Esophagus muscularis mucosa (tissue), 4 donors: Measurements from ENCODE around the gene AMER1. TPM values are rescaled to one million over a fixed set of nuclear protein-coding genes. Genes with fewer than 3 reads are reported as not detected.
"Not testable (repeated sequence)": the region's sequence is repeated elsewhere in the genome, so short reads cannot be mapped to it uniquely, and the experiment has no call there.

Source experiments
- DNase-seq: peaks from one replicate; pipeline ENCODE4 v3.0.0-alpha.2; 2017; ENCODE audit errors: extremely low spot score
- H3K27ac ChIP-seq, 4 donors: fragments of 200-600 bp; sonication (generic); replicated peaks in 1 of 4; 1 replicate in 3 of 4; 2 replicates in 1 of 4; pipeline ENCODE4 v1.5.1; 2016 to 2019; ENCODE audit warnings: mild to moderate bottlenecking in 1 of 4
- H3K27me3 ChIP-seq, 4 donors: fragments of 200-600 bp; sonication (generic); one replicate each; pipeline versions ENCODE4 v1.5.1 to v1.6.0; 2016 to 2019
- H3K36me3 ChIP-seq, 4 donors: fragments of 200-600 bp; sonication (generic); one replicate each; pipeline ENCODE4 v1.5.1; 2016 to 2019
- H3K4me1 ChIP-seq, 4 donors: fragments of 200-600 bp; sonication (generic); one replicate each; pipeline ENCODE4 v1.5.1; 2016 to 2019
- H3K4me3 ChIP-seq, 4 donors: fragments of 200-600 bp; sonication (generic); 1 replicate in 2 of 4; 2 replicates in 2 of 4; pipeline ENCODE4 v1.5.1; 2016 to 2019; ENCODE audit warnings: mild to moderate bottlenecking in 4 of 4, moderate library complexity in 1 of 4
- H3K9me3 ChIP-seq, 4 donors: fragments of 200-600 bp; sonication (generic); 1 replicate in 3 of 4; 2 replicates in 1 of 4; pipeline ENCODE4 v1.5.1; 2016 to 2019
- EP300 ChIP-seq: sonication (generic); formaldehyde crosslinking; IDR thresholded peaks from one replicate; pipeline ENCODE4 v1.6.1; 2017; ENCODE audit warnings: antibody characterized with exemption
- POLR2A ChIP-seq: fragments of 450-650 bp; IDR thresholded peaks from one replicate; pipeline ENCODE4 v1.6.1; 2017; ENCODE audit warnings: antibody characterized with exemption, moderate library complexity, mild to moderate bottlenecking, low read depth
- POLR2AphosphoS5 ChIP-seq, 2 donors: sonication (generic); formaldehyde crosslinking; IDR thresholded peaks; one replicate each; pipeline ENCODE4 v1.6.1; 2017; ENCODE audit warnings: antibody characterized with exemption in 2 of 2
- WGBS: methylation state at CpG from one replicate; pipeline ENCODE4 v1.1.5; 2018; 5-methylcytosine and 5-hydroxymethylcytosine counted together
- intact Hi-C: fragments of 100-400 bp; cut with DNase I; formaldehyde crosslinking; loops from one replicate; pipeline ENCODE4 v1.15.1; 2023
- total RNA-seq, 4 donors: library from RNA; depleted of rRNA; stranded (reverse); fragments of >200 nt; gene quantifications; one replicate each; pipeline versions ENCODE4 v1.1.0 to v1.2.1, GENCODE V29; 2016
- TF ChIP-seq, protein P1 (sequence below), 3 experiments: fragments of 200-600 bp in 2 of 3; fragments of 450-650 bp in 1 of 3; sonication (generic) in 2 of 3; IDR thresholded peaks; one replicate each; pipeline ENCODE4 v1.5.1; 2017 to 2019; ENCODE audit warnings: antibody characterized with exemption in 3 of 3, mild to moderate bottlenecking in 2 of 3, moderate library complexity in 1 of 3

Gene AMER1
- 1 to 10 TPM; 4.5 to 9.6 (median 7.3) TPM for total RNA-seq

- H3K4me1 ChIP-seq = peaks cover 14 to 43% (median 38%) of the 10 kb centered on the region in 4 donors
- no peak for TF ChIP-seq EP300
- TF ChIP-seq, protein P1, sequence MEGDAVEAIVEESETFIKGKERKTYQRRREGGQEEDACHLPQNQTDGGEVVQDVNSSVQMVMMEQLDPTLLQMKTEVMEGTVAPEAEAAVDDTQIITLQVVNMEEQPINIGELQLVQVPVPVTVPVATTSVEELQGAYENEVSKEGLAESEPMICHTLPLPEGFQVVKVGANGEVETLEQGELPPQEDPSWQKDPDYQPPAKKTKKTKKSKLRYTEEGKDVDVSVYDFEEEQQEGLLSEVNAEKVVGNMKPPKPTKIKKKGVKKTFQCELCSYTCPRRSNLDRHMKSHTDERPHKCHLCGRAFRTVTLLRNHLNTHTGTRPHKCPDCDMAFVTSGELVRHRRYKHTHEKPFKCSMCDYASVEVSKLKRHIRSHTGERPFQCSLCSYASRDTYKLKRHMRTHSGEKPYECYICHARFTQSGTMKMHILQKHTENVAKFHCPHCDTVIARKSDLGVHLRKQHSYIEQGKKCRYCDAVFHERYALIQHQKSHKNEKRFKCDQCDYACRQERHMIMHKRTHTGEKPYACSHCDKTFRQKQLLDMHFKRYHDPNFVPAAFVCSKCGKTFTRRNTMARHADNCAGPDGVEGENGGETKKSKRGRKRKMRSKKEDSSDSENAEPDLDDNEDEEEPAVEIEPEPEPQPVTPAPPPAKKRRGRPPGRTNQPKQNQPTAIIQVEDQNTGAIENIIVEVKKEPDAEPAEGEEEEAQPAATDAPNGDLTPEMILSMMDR (IDR thresholded peaks at IDR 0.05) = no peak
- TF ChIP-seq POLR2AphosphoS5 (IDR thresholded peaks at IDR 0.05) = no peak
- no peak for TF ChIP-seq POLR2A
- no peak for DNase-seq
- peak within 1 kb of the TSS; percentile 91 to 92 (median 92) for H3K27ac ChIP-seq
- WGBS = 15% methylated on average over 23 of the region's 29 CpGs
- H3K27me3 ChIP-seq = no peaks in the 10 kb centered on the region
- intact Hi-C loops = loop anchor here (5.0 to 10.0 kb wide), 3 partner anchors 192 to 1329 kb away; partner anchors contain the start of genes LAS1L and MTMR8
- H3K9me3 ChIP-seq = no peaks in the 10 kb centered on the region
- H3K4me3 ChIP-seq = peak within 1 kb of the TSS; percentile 68 to 85 (median 73)
- H3K36me3 ChIP-seq = no peaks in the 10 kb centered on the region
These were observed at the start of gene AMER1 for GRCh38 chrX:64205441-64205734. AMER1 (minus strand) TSS chrX:64205708; CDS start chrX:64193286, 12,422 bp downstream.

DNA sequence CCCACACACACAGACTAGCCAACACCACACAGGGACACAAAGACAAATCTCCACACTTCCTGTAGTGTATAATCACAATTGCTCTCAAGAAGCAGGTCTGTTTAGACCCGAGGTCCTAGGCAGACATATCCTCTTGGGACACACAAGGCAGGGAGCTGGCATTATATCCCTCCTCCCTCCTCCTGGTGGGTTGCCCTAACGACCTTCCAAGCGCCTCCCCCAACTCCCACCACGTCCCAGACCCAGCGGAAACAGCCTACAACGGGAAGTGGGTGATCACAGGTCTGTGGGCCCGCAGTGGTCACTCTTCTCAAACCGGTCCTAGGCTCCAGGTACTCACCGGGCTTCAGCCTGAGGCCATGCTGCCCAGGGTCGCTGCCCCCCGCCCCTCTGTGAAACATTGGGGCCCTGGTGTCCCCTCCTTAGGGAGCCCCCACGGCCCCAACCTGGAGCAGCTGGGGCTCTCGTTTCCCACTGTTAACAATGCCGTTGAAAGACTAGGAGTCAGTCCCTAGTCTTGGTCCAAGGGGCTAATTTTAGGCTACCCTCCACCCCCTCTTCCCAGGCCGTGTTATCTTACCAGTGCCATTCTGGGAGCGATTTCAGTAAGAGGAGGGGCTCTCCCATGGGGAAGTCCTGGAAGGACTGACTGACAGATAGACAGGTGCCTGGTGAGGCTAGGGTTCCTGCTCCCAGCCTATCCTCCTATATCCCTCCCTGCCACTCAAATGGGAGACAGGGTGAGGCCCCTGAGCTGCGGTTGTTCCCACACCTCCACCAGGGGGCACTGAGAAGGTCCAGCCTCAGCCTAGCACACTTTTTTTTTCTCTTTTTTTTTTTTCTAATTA, 24.8 kb upstream of the AMER1 start, which contains the start of gene ASB12:
ASB12 (minus strand) TSS at position 485 of the 848 bp plus-strand sequence. CDS start 4,957 bp downstream, outside the sequence.
- no peak within 1 kb of the TSS for H3K4me3 ChIP-seq
- no peak for TF ChIP-seq POLR2A
- TF ChIP-seq, protein P1 (IDR thresholded peaks at IDR 0.05) = no peak
- no peak for TF ChIP-seq POLR2AphosphoS5 (IDR thresholded peaks at IDR 0.05)
- TF ChIP-seq EP300 = no peak
- no peaks in the 10 kb centered on the region for H3K36me3 ChIP-seq
- DNase-seq = no peak
- WGBS = 63% methylated on average over 15 of the region's 17 CpGs
- no peaks in the 10 kb centered on the region for H3K27me3 ChIP-seq
- H3K4me1 ChIP-seq = no peaks in the 10 kb centered on the region
- intact Hi-C loops = no loop called here
- no peak within 1 kb of the TSS for H3K27ac ChIP-seq
- H3K9me3 ChIP-seq = no peaks in the 10 kb centered on the region

GRCh38 chrX:64229154-64229553, 23.6 kb upstream of the AMER1 start:
- intact Hi-C loops = no loop called here
- Histone ChIP-seq H3K4me1 (no peaks in the 10 kb centered on the region), H3K27me3 (no peaks in the 10 kb centered on the region), H3K4me3 (no peak overlapping the region), H3K27ac (no peak overlapping the region), H3K9me3 (no peaks in the 10 kb centered on the region), H3K36me3 (no peaks in the 10 kb centered on the region)
- DNase-seq = no peak
- no peak for TF ChIP-seq POLR2AphosphoS5 (IDR thresholded peaks at IDR 0.05)
- TF ChIP-seq EP300 = no peak
- no peak for TF ChIP-seq POLR2A
- TF ChIP-seq, protein P1 (IDR thresholded peaks at IDR 0.05) = no peak
- WGBS = 47% methylated on average over 3 of the region's 3 CpGs

DNA sequence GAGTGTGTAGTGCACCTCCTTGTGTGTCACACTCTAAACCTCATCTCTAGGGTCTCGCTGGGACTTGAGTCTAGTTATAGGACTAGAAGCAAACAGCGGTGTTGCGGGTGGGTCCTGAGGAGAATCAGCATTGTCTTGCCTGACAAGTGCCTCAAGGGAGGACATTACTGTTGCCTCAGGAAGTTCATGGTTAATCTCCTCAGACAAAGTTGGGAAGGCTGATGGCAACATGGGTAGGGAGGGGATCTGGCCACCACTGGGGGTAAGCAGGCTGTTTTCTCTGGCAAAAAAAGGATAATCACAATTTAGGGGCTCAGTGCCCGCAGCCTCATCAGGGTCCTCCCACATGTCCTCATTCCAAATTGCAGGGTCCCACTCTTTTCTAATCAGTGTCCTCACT, 12.5 kb upstream of the AMER1 start:
- peak; percentile 14 for DNase-seq
- no peak overlapping the region for H3K27ac ChIP-seq
- H3K36me3 ChIP-seq = no peaks in the 10 kb centered on the region
- H3K27me3 ChIP-seq = no peaks in the 10 kb centered on the region
- H3K4me3 ChIP-seq = no peak overlapping the region
- no peaks in the 10 kb centered on the region for H3K9me3 ChIP-seq
- 85% methylated on average over 4 of the region's 4 CpGs for WGBS
- TF ChIP-seq, protein P1 (IDR thresholded peaks at IDR 0.05) = no peak
- no peak for TF ChIP-seq POLR2A
- TF ChIP-seq POLR2AphosphoS5 (IDR thresholded peaks at IDR 0.05) = no peak
- no peak for TF ChIP-seq EP300
- intact Hi-C loops = no loop called here
- H3K4me1 ChIP-seq = no peaks in the 10 kb centered on the region

GRCh38 chrX:64213989-64214388, 8.5 kb upstream of the AMER1 start:
- intact Hi-C loops, H3K36me3 ChIP-seq, H3K9me3 ChIP-seq, H3K27ac ChIP-seq, H3K4me1 ChIP-seq, H3K4me3 ChIP-seq, H3K27me3 ChIP-seq, DNase-seq: not testable (repeated sequence)
